Measurements from ENCODE around the gene PGM1.

DNA sequence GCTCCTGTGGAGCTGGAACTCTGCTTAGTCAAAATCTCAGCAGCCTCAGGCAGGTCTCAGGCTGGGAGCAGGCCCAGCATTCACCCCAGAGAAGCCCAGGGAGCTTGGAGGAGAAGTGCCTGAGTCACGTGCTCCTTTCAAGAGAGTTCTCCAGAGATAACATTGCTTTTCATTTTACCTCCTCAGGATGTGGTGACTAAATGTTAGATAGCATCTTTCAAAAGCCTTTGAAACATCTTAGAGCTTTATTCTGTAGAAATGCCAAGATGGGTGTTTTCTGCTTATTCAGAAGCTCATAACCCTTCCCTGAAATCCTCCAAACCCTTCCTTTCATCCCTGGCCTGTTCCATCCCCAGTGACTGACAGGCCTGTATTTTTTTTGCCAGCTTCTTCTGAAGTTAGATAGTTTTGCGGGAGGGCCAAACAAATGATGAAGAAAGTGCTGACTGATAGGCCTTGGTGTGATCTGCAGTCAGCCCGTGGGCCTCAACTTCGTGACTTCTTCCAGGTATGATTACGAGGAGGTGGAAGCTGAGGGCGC lies 58.0 kb downstream of the PGM1 start:
- TF ChIP-seq POLR2AphosphoS5 (IDR thresholded peaks at IDR 0.05; ENCODE audit: low read depth, low read length) (no peak), POLR2A (IDR thresholded peaks at IDR 0.05; ENCODE audit: low read depth, low read length) (no peak), SPI1 (IDR thresholded peaks at IDR 0.05; ENCODE audit: low read depth, low read length) (no peak), POU2F2 (IDR thresholded peaks at IDR 0.05; ENCODE audit: low read depth, low read length) (no peak), PAX5 (IDR thresholded peaks at IDR 0.05; ENCODE audit: insufficient read depth, low read length, severe bottlenecking) (no peak), TAF1 (IDR thresholded peaks at IDR 0.05; ENCODE audit: low read depth, low read length) (no peak)
